ENCODE data around the gene USP51.

GRCh38 chrX:55450259-55450658 is 39.4 kb downstream of the USP51 start:
- TF ChIP-seq POLR2A (IDR thresholded peaks at IDR 0.05; ENCODE audit: low read length) (no peak), GATA1 (IDR thresholded peaks at IDR 0.05; ENCODE audit: low read depth, low read length) (no peak)
